OCI-LY1 (cell line): ENCODE measurements around the gene KRT78.

Experiments
- H2AFZ ChIP-seq: fragments of 200-600 bp; sonication (generic), shearing (Covaris generic); 2 replicates; pipeline ENCODE4 v1.6.0; 2014; ENCODE audit warnings: antibody characterized with exemption, mild to moderate bottlenecking, low read length
- H3F3A ChIP-seq: fragments of 200-600 bp; sonication (generic), shearing (Covaris generic); 2 replicates; pipeline ENCODE4 v1.6.0; 2014; ENCODE audit warnings: mild to moderate bottlenecking, antibody characterized with exemption, low read length, moderate library complexity; ENCODE audit not compliant: insufficient read depth
- H3K27ac ChIP-seq: fragments of 200-600 bp; sonication (generic); 2 replicates; pipeline ENCODE4 v1.5.1; 2014; ENCODE audit warnings: low read length, mixed run types, mild to moderate bottlenecking, low read depth; ENCODE audit not compliant: poor library complexity, severe bottlenecking
- H3K27me3 ChIP-seq: fragments of 200-600 bp; sonication (generic); 2 replicates; pipeline ENCODE4 v1.6.0; 2014; ENCODE audit warnings: antibody characterized with exemption, mild to moderate bottlenecking, low read length, moderate library complexity; ENCODE audit not compliant: insufficient read depth
- H3K36me3 ChIP-seq: fragments of 200-600 bp; sonication (generic); 2 replicates; pipeline ENCODE4 v1.6.1; 2014; ENCODE audit warnings: mild to moderate bottlenecking, antibody characterized with exemption, low read length, moderate library complexity, mixed read lengths; ENCODE audit not compliant: insufficient read depth
- H3K4me1 ChIP-seq: fragments of 200-600 bp; sonication (generic); 2 replicates; pipeline ENCODE4 v1.5.1; 2014; ENCODE audit warnings: mild to moderate bottlenecking, low read length, moderate library complexity; ENCODE audit not compliant: insufficient read depth, severe bottlenecking
- H3K4me2 ChIP-seq: fragments of 200-600 bp; sonication (generic), shearing (Covaris generic); 2 replicates; pipeline ENCODE4 v1.6.1; 2014; ENCODE audit warnings: low read length
- H3K4me3 ChIP-seq: fragments of 200-600 bp; sonication (generic); 2 replicates; pipeline ENCODE4 v1.5.1; 2014; ENCODE audit warnings: low read length, low read depth, mild to moderate bottlenecking, mixed read lengths; ENCODE audit not compliant: poor library complexity, severe bottlenecking
- H3K79me2 ChIP-seq: fragments of 200-600 bp; shearing (Covaris generic); 2 replicates; pipeline ENCODE4 v1.6.1; 2016; ENCODE audit warnings: mixed run types, low read length, mixed read lengths; ENCODE audit not compliant: insufficient read depth
- H3K9ac ChIP-seq: fragments of 200-600 bp; sonication (generic), shearing (Covaris generic); 2 replicates; pipeline ENCODE4 v1.6.1; 2014; ENCODE audit warnings: mild to moderate bottlenecking, low read length, mixed read lengths
- H3K9me2 ChIP-seq: fragments of 200-600 bp; sonication (generic), shearing (Covaris generic); 2 replicates; pipeline ENCODE4 v1.6.1; 2014; ENCODE audit warnings: low read depth, mild to moderate bottlenecking, low read length, mixed read lengths
- H3K9me3 ChIP-seq: fragments of 200-600 bp; shearing (Covaris generic); 2 replicates; pipeline ENCODE4 v1.6.1; 2014; ENCODE audit warnings: low read length, mixed read lengths
- H4K20me1 ChIP-seq: fragments of 200-600 bp; sonication (generic), shearing (Covaris generic); 2 replicates; pipeline ENCODE4 v1.6.0; 2016; ENCODE audit warnings: mild to moderate bottlenecking, low read length; ENCODE audit not compliant: insufficient read depth
- EZH2 ChIP-seq: fragments of 200-600 bp; sonication (generic), shearing (Covaris generic); IDR thresholded peaks from 2 replicates; pipeline ENCODE4 v1.8.0; 2017; ENCODE audit warnings: borderline replicate concordance, mixed run types, mild to moderate bottlenecking, antibody characterized with exemption, low read length, moderate library complexity, mixed read lengths
- TF ChIP-seq, protein P1 (sequence below): fragments of 200-600 bp; sonication (generic), shearing (Covaris generic); IDR thresholded peaks from 2 replicates; pipeline ENCODE4 v1.5.1; 2017; ENCODE audit warnings: mild to moderate bottlenecking, antibody characterized with exemption, low read length, moderate library complexity, mixed read lengths

Gene KRT78

DNA sequence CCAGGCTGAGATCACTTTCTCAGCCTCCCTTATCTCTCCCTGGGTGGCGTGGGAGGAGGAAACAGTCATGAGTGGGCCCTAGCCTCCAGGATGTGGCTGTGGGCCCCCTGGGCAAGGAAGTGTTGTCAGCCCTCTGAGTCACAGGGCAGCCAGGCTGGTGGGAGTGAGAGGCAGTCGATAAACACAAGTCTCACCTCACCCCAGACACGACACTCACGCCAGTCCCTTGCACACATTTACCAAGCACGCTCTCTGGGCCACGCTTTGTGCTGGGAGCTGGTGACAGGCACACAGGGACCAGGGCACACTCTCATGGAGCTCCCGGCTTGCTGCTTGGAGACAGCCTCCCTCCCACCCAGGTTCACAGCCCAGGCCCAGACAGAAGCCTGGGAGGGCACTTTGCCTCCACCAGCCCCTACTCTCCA lies 12.7 kb downstream of the KRT78 start:
- no peaks in the 10 kb centered on the region for H3K4me1 ChIP-seq
- no peaks in the 10 kb centered on the region for H3K9me2 ChIP-seq
- H2AFZ ChIP-seq = no peak overlapping the region
- no peaks in the 10 kb centered on the region for H3K79me2 ChIP-seq
- H3K9me3 ChIP-seq = no peaks in the 10 kb centered on the region
- no peak overlapping the region for H3K27ac ChIP-seq
- no peaks in the 10 kb centered on the region for H4K20me1 ChIP-seq
- H3K4me3 ChIP-seq = no peak overlapping the region
- H3K9ac ChIP-seq = no peak overlapping the region
- no peaks in the 10 kb centered on the region for H3K36me3 ChIP-seq
- peaks cover 9% of the 10 kb centered on the region; the same call in 1 of the 2 replicates for H3K27me3 ChIP-seq
- H3K4me2 ChIP-seq = no peak overlapping the region
- no peaks in the 10 kb centered on the region for H3F3A ChIP-seq
- TF ChIP-seq, protein P1, sequence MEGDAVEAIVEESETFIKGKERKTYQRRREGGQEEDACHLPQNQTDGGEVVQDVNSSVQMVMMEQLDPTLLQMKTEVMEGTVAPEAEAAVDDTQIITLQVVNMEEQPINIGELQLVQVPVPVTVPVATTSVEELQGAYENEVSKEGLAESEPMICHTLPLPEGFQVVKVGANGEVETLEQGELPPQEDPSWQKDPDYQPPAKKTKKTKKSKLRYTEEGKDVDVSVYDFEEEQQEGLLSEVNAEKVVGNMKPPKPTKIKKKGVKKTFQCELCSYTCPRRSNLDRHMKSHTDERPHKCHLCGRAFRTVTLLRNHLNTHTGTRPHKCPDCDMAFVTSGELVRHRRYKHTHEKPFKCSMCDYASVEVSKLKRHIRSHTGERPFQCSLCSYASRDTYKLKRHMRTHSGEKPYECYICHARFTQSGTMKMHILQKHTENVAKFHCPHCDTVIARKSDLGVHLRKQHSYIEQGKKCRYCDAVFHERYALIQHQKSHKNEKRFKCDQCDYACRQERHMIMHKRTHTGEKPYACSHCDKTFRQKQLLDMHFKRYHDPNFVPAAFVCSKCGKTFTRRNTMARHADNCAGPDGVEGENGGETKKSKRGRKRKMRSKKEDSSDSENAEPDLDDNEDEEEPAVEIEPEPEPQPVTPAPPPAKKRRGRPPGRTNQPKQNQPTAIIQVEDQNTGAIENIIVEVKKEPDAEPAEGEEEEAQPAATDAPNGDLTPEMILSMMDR = no peak

DNA sequence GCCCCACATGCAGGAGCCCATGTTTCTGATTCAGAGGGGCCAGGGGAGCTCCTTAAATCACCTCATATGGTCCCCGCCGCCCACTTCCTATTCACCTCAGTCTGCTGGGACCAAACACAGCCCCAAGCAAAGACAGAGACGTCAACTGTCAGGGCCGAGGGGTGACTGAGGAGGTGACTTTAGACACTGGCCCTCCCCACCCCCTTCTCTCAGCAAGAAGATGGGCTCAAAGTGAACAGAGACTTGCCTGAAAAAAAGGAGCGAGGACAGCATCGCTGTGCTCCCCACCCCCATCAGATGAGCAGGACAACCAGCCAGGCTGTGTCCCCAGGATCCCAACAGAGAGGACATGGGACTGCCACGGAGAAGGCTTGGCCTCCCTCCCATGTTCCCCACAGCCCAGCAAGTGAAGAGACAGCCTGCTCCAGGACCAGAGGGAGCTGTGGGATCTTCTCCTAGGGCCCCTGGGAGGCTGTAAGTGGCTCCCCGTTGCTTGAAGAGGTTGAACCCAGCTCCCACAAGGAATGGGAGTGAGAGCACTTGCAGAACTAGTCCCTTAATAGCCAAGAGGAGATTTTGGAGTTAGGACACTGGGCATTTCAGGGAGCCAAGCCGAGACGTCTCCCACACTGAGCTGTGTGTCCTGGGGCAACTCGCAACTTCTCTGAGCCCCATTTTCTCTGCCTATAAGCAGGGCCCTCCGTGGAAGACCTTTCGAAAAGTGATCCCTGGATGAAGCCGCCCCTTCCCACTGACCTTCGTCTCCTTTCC lies 13.3 kb downstream of the KRT78 start:
- TF ChIP-seq EZH2 = no peak
- TF ChIP-seq, protein P1 = no peak
- Histone ChIP-seq H3K4me2 (no peak overlapping the region), H2AFZ (no peak overlapping the region)

DNA sequence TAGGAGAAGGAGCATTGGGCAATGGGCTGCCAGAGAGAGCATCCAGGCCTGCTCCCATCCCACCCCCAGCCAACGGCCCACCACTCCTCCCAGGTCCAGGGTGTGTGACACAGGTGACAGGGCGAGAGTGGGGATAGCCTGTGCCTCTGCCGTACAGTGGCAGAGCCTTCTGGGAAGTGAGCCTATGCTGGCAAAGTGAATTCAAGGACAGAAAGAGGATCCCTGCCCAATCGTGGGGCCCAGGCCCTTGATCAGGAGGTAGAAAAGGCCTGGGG lies 14.1 kb downstream of the KRT78 start:
- H3K4me2 ChIP-seq = no peak overlapping the region
- H3K9me2 ChIP-seq = no peaks in the 10 kb centered on the region
- no peak overlapping the region for H3K27ac ChIP-seq
- H3K9me3 ChIP-seq = no peaks in the 10 kb centered on the region
- H3K79me2 ChIP-seq = no peaks in the 10 kb centered on the region
- H3K4me3 ChIP-seq = no peak overlapping the region
- TF ChIP-seq, protein P1 = no peak
- no peak for TF ChIP-seq EZH2
- no peaks in the 10 kb centered on the region for H3K36me3 ChIP-seq
- H2AFZ ChIP-seq = no peak overlapping the region
- no peaks in the 10 kb centered on the region for H3K4me1 ChIP-seq
- H4K20me1 ChIP-seq = no peaks in the 10 kb centered on the region
- H3K9ac ChIP-seq = no peak overlapping the region
- H3K27me3 ChIP-seq = peaks cover 9% of the 10 kb centered on the region; the same call in 1 of the 2 replicates
- H3F3A ChIP-seq = no peaks in the 10 kb centered on the region

More for the DNA sequence above, 13.3 kb downstream of the KRT78 start:
- Histone ChIP-seq H3F3A (no peaks in the 10 kb centered on the region), H3K9me2 (no peaks in the 10 kb centered on the region), H3K4me1 (no peaks in the 10 kb centered on the region), H3K27ac (no peak overlapping the region), H3K27me3 (peaks cover 9% of the 10 kb centered on the region; the same call in 1 of the 2 replicates), H3K9me3 (no peaks in the 10 kb centered on the region), H3K79me2 (no peaks in the 10 kb centered on the region), H4K20me1 (no peaks in the 10 kb centered on the region), H3K9ac (no peak overlapping the region), H3K4me3 (no peak overlapping the region), H3K36me3 (no peaks in the 10 kb centered on the region)
